ENCODE measurements around the gene TICAM2.

DNA sequence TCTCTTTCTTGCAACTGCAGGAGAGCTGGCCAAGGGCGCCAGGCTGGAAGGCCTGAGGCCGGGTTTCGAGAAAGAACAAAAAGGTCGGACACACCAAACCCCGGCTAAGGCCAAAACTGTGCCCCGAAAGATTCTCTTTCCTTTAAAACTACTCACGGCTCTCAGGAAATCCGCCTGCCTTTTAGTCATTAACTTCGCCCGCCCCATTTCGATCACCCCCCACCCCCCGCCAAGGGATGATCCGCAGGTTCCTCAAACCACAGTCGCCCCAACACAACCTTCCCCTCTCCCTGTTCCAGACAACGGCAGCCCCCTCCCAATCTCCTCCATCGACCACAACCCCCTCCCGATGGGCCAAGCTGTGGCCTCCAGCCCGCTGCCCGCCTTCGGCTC is 58.2 kb downstream of the TICAM2 start:
- TF ChIP-seq, protein P1, sequence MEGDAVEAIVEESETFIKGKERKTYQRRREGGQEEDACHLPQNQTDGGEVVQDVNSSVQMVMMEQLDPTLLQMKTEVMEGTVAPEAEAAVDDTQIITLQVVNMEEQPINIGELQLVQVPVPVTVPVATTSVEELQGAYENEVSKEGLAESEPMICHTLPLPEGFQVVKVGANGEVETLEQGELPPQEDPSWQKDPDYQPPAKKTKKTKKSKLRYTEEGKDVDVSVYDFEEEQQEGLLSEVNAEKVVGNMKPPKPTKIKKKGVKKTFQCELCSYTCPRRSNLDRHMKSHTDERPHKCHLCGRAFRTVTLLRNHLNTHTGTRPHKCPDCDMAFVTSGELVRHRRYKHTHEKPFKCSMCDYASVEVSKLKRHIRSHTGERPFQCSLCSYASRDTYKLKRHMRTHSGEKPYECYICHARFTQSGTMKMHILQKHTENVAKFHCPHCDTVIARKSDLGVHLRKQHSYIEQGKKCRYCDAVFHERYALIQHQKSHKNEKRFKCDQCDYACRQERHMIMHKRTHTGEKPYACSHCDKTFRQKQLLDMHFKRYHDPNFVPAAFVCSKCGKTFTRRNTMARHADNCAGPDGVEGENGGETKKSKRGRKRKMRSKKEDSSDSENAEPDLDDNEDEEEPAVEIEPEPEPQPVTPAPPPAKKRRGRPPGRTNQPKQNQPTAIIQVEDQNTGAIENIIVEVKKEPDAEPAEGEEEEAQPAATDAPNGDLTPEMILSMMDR (IDR thresholded peaks at IDR 0.05 in 8 of 11, conservative IDR thresholded peaks at IDR 0.05 in 3 of 11) = no peak
- no peak for TF ChIP-seq POLR2A (IDR thresholded peaks at IDR 0.05)
- no peak for TF ChIP-seq POLR2AphosphoS5 (IDR thresholded peaks at IDR 0.05)

Data from spleen (tissue), 7 donors.